Measurements from ENCODE around the gene ING5. TPM values are rescaled to one million over a fixed set of nuclear protein-coding genes. Genes with fewer than 3 reads are reported as not detected.
"Not testable (repeated sequence)": the region's sequence is repeated elsewhere in the genome, so short reads cannot be mapped to it uniquely, and the experiment has no call there.

ING5 gene
- total RNA-seq, 1 experiment from 2014 or later = 34.4 TPM

DNA sequence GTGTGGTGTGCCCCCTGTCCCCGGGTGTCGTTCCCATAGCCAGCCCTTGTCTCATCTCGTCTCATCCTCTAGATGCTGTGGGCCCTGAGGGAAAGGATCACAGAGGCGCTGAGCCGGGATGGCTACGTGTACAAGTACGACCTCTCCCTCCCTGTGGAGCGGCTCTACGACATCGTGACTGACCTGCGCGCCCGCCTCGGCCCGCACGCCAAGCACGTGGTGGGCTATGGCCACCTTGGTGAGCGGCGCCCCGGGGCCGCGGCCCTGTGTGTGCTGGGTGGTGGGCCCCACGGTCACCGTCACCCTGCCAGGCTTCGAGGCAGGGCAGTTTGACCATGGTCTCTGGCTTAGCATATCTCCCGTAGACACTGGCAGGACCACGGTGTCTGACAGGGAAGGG, 53.9 kb downstream of the ING5 start:
- Histone ChIP-seq H3K9me2 (replicated peaks; ENCODE audit: insufficient read depth, low read length) (no peaks in the 10 kb centered on the region), H3K4me1 (ENCODE audit: low read length) (no peaks in the 10 kb centered on the region), H3K79me2 (ENCODE audit: low read length) (no peaks in the 10 kb centered on the region), H3K36me3 (ENCODE audit: insufficient read depth, low read length) (peaks cover 29% of the 10 kb centered on the region), H3K27me3 (ENCODE audit: low read length) (no peaks in the 10 kb centered on the region), H2AFZ (ENCODE audit: low read length) (no peak overlapping the region), H3K4me2 (ENCODE audit: low read depth, low read length, poor library complexity, severe bottlenecking) (no peak overlapping the region), H3K9ac (ENCODE audit: low read length) (no peak overlapping the region), H3K27ac (ENCODE audit: low read length) (no peak overlapping the region), H3K9me3 (ENCODE audit: low read length) (peaks cover 10% of the 10 kb centered on the region), H4K20me1 (ENCODE audit: insufficient read depth, low read depth, low read length) (no peaks in the 10 kb centered on the region), H3K4me3 (ENCODE audit: low read length) (no peak overlapping the region)
- DNase-seq = no peak

DNA sequence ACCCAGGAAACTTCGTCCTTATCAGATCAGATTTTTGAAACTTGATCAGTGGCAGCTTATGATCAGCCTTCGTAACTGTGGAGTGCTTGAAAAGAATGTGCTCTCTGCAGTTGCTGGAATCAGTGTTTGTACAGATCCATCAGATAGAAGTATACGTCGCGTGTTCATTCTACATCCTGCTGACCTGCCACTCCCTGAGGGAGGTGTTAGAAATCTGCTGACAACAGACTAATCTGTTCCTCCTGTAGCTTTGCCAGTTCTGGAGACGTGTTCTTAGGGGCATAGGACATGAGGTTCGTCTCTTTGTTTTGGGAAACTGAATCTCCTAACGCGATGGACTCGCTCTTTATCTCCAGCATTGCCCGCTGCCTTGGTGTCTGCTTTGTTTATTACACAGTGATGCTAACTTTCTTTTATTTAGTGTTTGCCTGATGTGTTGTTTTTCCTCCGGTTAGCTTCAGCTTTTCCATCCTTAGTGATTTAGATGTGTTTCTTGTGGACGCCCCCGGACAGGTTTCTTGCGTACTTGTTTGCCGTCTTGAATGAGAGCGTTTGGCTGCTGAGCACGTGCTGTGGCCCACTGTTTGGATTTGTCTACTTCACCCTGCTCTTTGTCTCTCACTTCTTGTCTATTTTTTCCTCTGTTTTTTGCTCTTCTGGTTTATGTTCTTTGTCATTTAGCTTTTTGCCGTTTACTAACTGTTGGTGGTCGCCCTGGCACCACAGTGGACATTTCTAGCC, 57.4 kb downstream of the ING5 start:
- H3K4me1 ChIP-seq (ENCODE audit: low read length) = no peaks in the 10 kb centered on the region
- no peak overlapping the region for H3K4me3 ChIP-seq (ENCODE audit: low read length)
- no peak overlapping the region for H3K4me2 ChIP-seq (ENCODE audit: low read depth, low read length, poor library complexity, severe bottlenecking)
- DNase-seq = no peak
- H4K20me1 ChIP-seq (ENCODE audit: insufficient read depth, low read depth, low read length) = no peaks in the 10 kb centered on the region
- H3K79me2 ChIP-seq (ENCODE audit: low read length) = no peaks in the 10 kb centered on the region
- H3K36me3 ChIP-seq (ENCODE audit: insufficient read depth, low read length) = peaks cover 30% of the 10 kb centered on the region
- no peaks in the 10 kb centered on the region for H3K27me3 ChIP-seq (ENCODE audit: low read length)
- H3K9me3 ChIP-seq (ENCODE audit: low read length) = peaks cover 10% of the 10 kb centered on the region
- no peak overlapping the region for H3K9ac ChIP-seq (ENCODE audit: low read length)
- no peak overlapping the region for H2AFZ ChIP-seq (ENCODE audit: low read length)
- no peaks in the 10 kb centered on the region for H3K9me2 ChIP-seq (replicated peaks; ENCODE audit: insufficient read depth, low read length)
- no peak overlapping the region for H3K27ac ChIP-seq (ENCODE audit: low read length)

DNA sequence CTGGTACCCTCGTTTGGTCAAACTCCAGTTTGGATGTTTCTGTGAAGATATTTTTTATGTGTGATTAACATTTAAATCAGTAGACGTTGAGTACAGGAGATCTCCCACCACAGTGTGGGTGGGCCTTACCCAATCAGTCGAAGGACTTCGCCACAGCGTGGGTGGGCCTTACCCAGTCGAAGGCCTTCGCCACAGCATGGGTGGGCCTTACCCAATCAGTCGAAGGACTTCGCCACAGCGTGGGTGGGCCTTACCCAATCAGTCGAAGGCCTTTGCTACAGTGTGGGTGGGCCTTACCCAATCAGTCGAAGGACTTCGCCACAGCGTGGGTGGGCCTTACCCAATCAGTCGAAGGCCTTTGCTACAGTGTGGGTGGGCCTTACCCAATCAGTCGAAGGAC, 58.1 kb downstream of the ING5 start:
- not testable (repeated sequence) for H3K27me3 ChIP-seq (ENCODE audit: low read length); H4K20me1 ChIP-seq (ENCODE audit: insufficient read depth, low read depth, low read length); H2AFZ ChIP-seq (ENCODE audit: low read length); H3K9me2 ChIP-seq (replicated peaks; ENCODE audit: insufficient read depth, low read length); H3K9me3 ChIP-seq (ENCODE audit: low read length); H3K9ac ChIP-seq (ENCODE audit: low read length); H3K4me3 ChIP-seq (ENCODE audit: low read length); H3K79me2 ChIP-seq (ENCODE audit: low read length); H3K4me1 ChIP-seq (ENCODE audit: low read length); H3K4me2 ChIP-seq (ENCODE audit: low read depth, low read length, poor library complexity, severe bottlenecking); H3K27ac ChIP-seq (ENCODE audit: low read length); DNase-seq
- H3K36me3 ChIP-seq (ENCODE audit: insufficient read depth, low read length) = peaks cover 30% of the 10 kb centered on the region

DNA sequence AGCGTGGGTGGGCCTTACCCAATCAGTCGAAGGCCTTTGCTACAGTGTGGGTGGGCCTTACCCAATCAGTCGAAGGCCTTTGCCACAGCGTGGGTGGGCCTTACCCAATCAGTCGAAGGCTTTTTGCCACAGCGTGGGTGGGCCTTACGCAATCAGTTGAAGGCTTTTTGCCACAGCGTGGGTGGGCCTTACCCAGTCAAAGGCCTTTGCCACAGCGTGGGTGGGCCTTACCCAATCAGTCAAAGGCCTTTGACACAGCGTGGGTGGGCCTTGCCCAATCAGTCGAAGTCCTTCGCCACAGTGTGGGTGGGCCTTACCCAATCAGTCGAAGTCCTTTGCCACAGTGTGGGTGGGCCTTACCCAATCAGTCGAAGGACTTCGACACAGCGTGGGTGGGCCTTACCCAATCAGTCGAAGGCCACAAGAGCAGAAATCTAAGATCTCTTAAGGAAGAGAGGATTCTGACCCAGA, 58.5 kb downstream of the ING5 start:
- H3K9me3 ChIP-seq (ENCODE audit: low read length) = peaks cover 10% of the 10 kb centered on the region

DNA sequence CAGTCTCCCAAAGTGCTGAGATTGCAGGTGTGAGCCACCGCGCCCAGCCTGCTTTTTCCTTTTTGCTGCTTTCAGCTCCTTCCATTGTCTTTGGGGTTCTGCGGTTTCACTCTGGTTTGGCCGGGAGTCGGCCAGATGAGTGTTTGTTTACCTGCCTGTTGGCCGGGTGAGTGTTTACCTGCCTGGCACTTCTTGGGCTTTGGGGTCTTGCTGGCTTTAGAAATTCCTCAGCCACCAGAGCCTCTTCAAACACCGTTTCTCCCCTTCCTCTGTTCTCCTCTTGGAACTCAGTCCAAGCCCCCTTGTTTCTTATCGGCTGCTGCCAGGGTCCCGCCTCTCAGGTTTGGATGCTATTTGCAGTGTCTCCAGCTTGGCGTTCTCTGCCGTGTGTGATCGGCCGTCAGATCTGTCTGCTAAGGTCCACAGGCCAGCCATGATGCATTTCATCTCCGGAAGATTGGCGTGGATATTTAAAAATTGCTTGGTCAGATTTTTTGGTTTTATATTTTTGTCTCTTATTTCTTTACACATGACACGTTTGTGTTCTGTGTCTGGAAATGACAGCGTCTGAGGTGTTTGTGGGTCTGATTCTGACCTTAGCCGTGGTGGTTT, 60.6 kb downstream of the ING5 start:
- Histone ChIP-seq H3K27ac (ENCODE audit: low read length) (no peak overlapping the region), H3K9me3 (ENCODE audit: low read length) (peaks cover 10% of the 10 kb centered on the region), H3K4me1 (ENCODE audit: low read length) (no peaks in the 10 kb centered on the region), H3K4me3 (ENCODE audit: low read length) (no peak overlapping the region), H3K79me2 (ENCODE audit: low read length) (no peaks in the 10 kb centered on the region), H3K9me2 (replicated peaks; ENCODE audit: insufficient read depth, low read length) (no peaks in the 10 kb centered on the region), H3K27me3 (ENCODE audit: low read length) (no peaks in the 10 kb centered on the region), H3K4me2 (ENCODE audit: low read depth, low read length, poor library complexity, severe bottlenecking) (no peak overlapping the region), H3K36me3 (ENCODE audit: insufficient read depth, low read length) (peaks cover 30% of the 10 kb centered on the region), H4K20me1 (ENCODE audit: insufficient read depth, low read depth, low read length) (no peaks in the 10 kb centered on the region), H3K9ac (ENCODE audit: low read length) (no peak overlapping the region), H2AFZ (ENCODE audit: low read length) (no peak overlapping the region)
- no peak for DNase-seq

More for the DNA sequence above, 58.5 kb downstream of the ING5 start:
- H3K9me2 ChIP-seq (replicated peaks; ENCODE audit: insufficient read depth, low read length) = no peaks in the 10 kb centered on the region
- no peaks in the 10 kb centered on the region for H3K79me2 ChIP-seq (ENCODE audit: low read length)
- H3K4me2 ChIP-seq (ENCODE audit: low read depth, low read length, poor library complexity, severe bottlenecking) = no peak overlapping the region
- H3K9ac ChIP-seq (ENCODE audit: low read length) = no peak overlapping the region
- peaks cover 30% of the 10 kb centered on the region for H3K36me3 ChIP-seq (ENCODE audit: insufficient read depth, low read length)
- H2AFZ ChIP-seq (ENCODE audit: low read length) = no peak overlapping the region
- no peaks in the 10 kb centered on the region for H3K4me1 ChIP-seq (ENCODE audit: low read length)
- peak; percentile 54 for DNase-seq
- no peaks in the 10 kb centered on the region for H4K20me1 ChIP-seq (ENCODE audit: insufficient read depth, low read depth, low read length)
- no peaks in the 10 kb centered on the region for H3K27me3 ChIP-seq (ENCODE audit: low read length)
- no peak overlapping the region for H3K4me3 ChIP-seq (ENCODE audit: low read length)
- no peak overlapping the region for H3K27ac ChIP-seq (ENCODE audit: low read length)

DNA sequence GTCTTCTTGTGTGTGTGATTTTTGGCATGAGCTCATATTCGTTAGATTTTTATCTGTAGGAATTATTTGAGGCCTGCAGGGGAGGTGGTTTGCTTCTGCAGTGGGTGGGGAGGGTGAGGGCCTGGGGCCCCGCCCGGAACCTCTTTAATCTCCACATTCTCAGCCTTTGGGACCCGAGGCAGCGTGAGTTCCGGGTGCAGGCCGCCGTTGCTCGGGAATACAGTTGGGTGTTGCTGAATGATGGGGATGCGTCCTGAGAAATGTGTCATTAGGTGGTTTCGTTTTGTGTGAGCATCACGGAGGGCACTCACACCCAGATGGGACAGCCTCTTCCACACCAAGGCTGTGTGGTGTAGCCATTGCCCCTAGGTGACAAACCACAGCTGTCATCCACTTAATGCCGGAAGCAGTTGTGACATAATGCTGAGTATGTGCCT, 61.1 kb downstream of the ING5 start:
- no peak overlapping the region for H3K27ac ChIP-seq (ENCODE audit: low read length)

DNA sequence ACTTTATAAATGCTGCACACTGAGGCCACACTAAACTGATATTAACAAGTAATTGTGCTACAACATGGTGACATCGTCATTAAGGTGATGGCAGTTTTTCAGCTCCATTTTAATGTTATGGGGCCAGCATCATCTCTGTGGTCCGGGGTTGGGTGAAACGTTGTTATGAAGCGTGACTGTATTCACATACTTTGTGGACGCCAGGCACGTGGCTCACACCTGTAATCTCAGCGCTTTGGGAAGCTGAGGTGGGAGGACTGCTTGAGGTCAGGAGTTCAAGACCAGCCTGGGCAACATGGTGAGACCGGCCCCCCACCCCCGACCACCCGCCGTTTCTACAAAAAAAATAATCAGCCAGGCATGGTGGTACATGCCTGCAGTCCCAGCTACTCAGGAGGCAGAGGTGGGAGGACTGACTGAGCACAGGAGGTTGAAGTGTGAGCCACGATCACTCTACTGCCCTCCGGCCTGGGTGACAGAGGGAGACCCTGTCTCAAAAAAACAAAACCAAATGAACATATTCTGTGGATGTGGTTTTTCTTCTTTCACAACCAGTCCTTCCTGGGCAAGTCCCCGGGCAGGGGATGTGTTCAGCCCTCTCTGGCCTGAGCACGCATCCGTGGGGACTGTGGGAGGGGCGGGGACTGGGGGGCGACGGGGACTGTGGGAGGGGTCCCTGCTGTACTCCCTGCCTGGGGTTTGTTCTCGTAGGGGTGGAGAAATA, 61.9 kb downstream of the ING5 start:
- H3K9ac ChIP-seq (ENCODE audit: low read length) = no peak overlapping the region
- H3K4me3 ChIP-seq (ENCODE audit: low read length) = no peak overlapping the region
- H3K9me2 ChIP-seq (replicated peaks; ENCODE audit: insufficient read depth, low read length) = no peaks in the 10 kb centered on the region
- no peak overlapping the region for H3K27ac ChIP-seq (ENCODE audit: low read length)
- H4K20me1 ChIP-seq (ENCODE audit: insufficient read depth, low read depth, low read length) = no peaks in the 10 kb centered on the region
- no peaks in the 10 kb centered on the region for H3K4me1 ChIP-seq (ENCODE audit: low read length)
- H3K79me2 ChIP-seq (ENCODE audit: low read length) = no peaks in the 10 kb centered on the region
- H3K27me3 ChIP-seq (ENCODE audit: low read length) = no peaks in the 10 kb centered on the region
- no peak overlapping the region for H3K4me2 ChIP-seq (ENCODE audit: low read depth, low read length, poor library complexity, severe bottlenecking)
- DNase-seq = no peak
- H2AFZ ChIP-seq (ENCODE audit: low read length) = no peak overlapping the region
- peaks cover 22% of the 10 kb centered on the region for H3K36me3 ChIP-seq (ENCODE audit: insufficient read depth, low read length)
- H3K9me3 ChIP-seq (ENCODE audit: low read length) = peaks cover 10% of the 10 kb centered on the region

More for the DNA sequence above, 61.1 kb downstream of the ING5 start:
- Histone ChIP-seq H3K9ac (ENCODE audit: low read length) (no peak overlapping the region), H3K36me3 (ENCODE audit: insufficient read depth, low read length) (peaks cover 28% of the 10 kb centered on the region), H3K4me1 (ENCODE audit: low read length) (no peaks in the 10 kb centered on the region), H3K9me2 (replicated peaks; ENCODE audit: insufficient read depth, low read length) (no peaks in the 10 kb centered on the region), H3K4me3 (ENCODE audit: low read length) (no peak overlapping the region), H2AFZ (ENCODE audit: low read length) (no peak overlapping the region), H4K20me1 (ENCODE audit: insufficient read depth, low read depth, low read length) (no peaks in the 10 kb centered on the region), H3K27me3 (ENCODE audit: low read length) (no peaks in the 10 kb centered on the region), H3K4me2 (ENCODE audit: low read depth, low read length, poor library complexity, severe bottlenecking) (no peak overlapping the region), H3K9me3 (ENCODE audit: low read length) (peaks cover 10% of the 10 kb centered on the region), H3K79me2 (ENCODE audit: low read length) (no peaks in the 10 kb centered on the region)
- DNase-seq = no peak
